Spleen (tissue), 11 donors: ENCODE measurements around the gene TCHHL1. TPM values are rescaled to one million over a fixed set of nuclear protein-coding genes. Genes with fewer than 3 reads are reported as not detected.

Experiments
- DNase-seq: peaks from one replicate; pipeline ENCODE4 v3.0.0-alpha.2; 2020
- H3K27ac ChIP-seq, 8 donors: fragments of 200-600 bp; sonication (generic) in 7 of 8; 1 replicate in 4 of 8; 2 replicates in 4 of 8; pipeline versions ENCODE4 v1.5.0 to v1.8.0; 2016 to 2021; ENCODE audit warnings: inconsistent platforms in 4 of 8, mild to moderate bottlenecking in 4 of 8, moderate library complexity in 1 of 8
- H3K27me3 ChIP-seq, 7 donors: fragments of 200-600 bp; sonication (generic) in 6 of 7; replicated peaks in 1 of 7; 1 replicate in 4 of 7; 2 replicates in 3 of 7; pipeline versions ENCODE4 v1.5.0 to v1.8.0; 2016 to 2021; ENCODE audit warnings: inconsistent platforms in 3 of 7, mild to moderate bottlenecking in 1 of 7
- H3K36me3 ChIP-seq, 6 donors: fragments of 200-600 bp; sonication (generic) in 5 of 6; 1 replicate in 4 of 6; 2 replicates in 2 of 6; pipeline versions ENCODE4 v1.5.0 to v1.8.0; 2016 to 2021; ENCODE audit warnings: inconsistent platforms in 2 of 6
- H3K4me1 ChIP-seq, 6 donors: fragments of 200-600 bp; sonication (generic) in 5 of 6; 1 replicate in 3 of 6; 2 replicates in 3 of 6; pipeline versions ENCODE4 v1.5.0 to v1.8.0; 2016 to 2021; ENCODE audit warnings: inconsistent platforms in 3 of 6
- H3K4me3 ChIP-seq, 8 donors: fragments of 200-600 bp; sonication (generic) in 7 of 8; 1 replicate in 4 of 8; 2 replicates in 4 of 8; pipeline versions ENCODE4 v1.5.0 to v1.8.0; 2016 to 2021; ENCODE audit warnings: inconsistent platforms in 4 of 8, mild to moderate bottlenecking in 4 of 8, moderate library complexity in 2 of 8
- H3K9me3 ChIP-seq, 8 donors: fragments of 200-600 bp; sonication (generic) in 7 of 8; 1 replicate in 4 of 8; 2 replicates in 4 of 8; pipeline versions ENCODE4 v1.5.0 to v1.8.0; 2016 to 2021; ENCODE audit warnings: inconsistent platforms in 4 of 8
- CTCF ChIP-seq, 11 experiments: fragments of 200-600 bp in 7 of 11; fragments of 450-650 bp in 4 of 11; sonication (generic) in 4 of 11; IDR thresholded peaks in 8 of 11; conservative IDR thresholded peaks in 3 of 11; 1 replicate in 7 of 11; 2 replicates in 4 of 11; pipeline versions ENCODE4 v1.4.0 to v1.8.0; 2016 to 2021; ENCODE audit warnings: antibody characterized with exemption in 11 of 11, inconsistent platforms in 4 of 11, mild to moderate bottlenecking in 1 of 11
- POLR2A ChIP-seq, 3 donors: fragments of 450-650 bp; IDR thresholded peaks; one replicate each; pipeline ENCODE4 v1.5.1; 2017; ENCODE audit warnings: antibody characterized with exemption in 3 of 3, mild to moderate bottlenecking in 1 of 3
- POLR2AphosphoS5 ChIP-seq, 3 donors: sonication (generic); formaldehyde crosslinking; IDR thresholded peaks; one replicate each; pipeline ENCODE4 v1.5.1; 2017; ENCODE audit warnings: antibody characterized with exemption in 3 of 3
- WGBS, 5 donors: extraction: QIAGEN DNeasy Blood & Tissue Kit in 3 of 5; methylation state at CpG; one replicate each; pipeline versions ENCODE4 v1.1.5 to v1.1.7; 2013 to 2018; 5-methylcytosine and 5-hydroxymethylcytosine counted together
- intact Hi-C: fragments of 100-400 bp; cut with DNase I; formaldehyde crosslinking; loops from one replicate; pipeline ENCODE4 v1.15.0; 2023; ENCODE audit warnings: low total_unique reads
- polyA plus RNA-seq, 3 donors: library from polyadenylated mRNA; stranded (reverse); fragments of 200-250 nt; gene quantifications; one replicate each; pipeline ENCODE4 v1.2.1, GENCODE V29; 2013
- total RNA-seq, 7 donors: library from RNA; depleted of rRNA in 3 of 7; stranded (reverse); fragments of >200 nt in 3 of 7; fragmentation: NEBNext Ultra II Directional in 4 of 7; extraction: Animal tissue kit (Norgen Biotek cat#: 25700) in 4 of 7; gene quantifications; one replicate each; pipeline versions ENCODE4 v1.1.0 to v1.2.1, GENCODE V29; 2016 to 2021
- donor health status: healthy with polysubstance abuse.
- donor health status: DM: no; HTN: no; CAD: no; lungs with moderate emphysema.
- donor health status: DM: no; HTN: no; CAD: no.
- donor health status: Bipolar disorder and iron deficiency.
- donor health status: healthy.
- donor health status: DM: no; HTN: no; CAD: no.
- donor health status: DM: yes; HTN: yes; CAD: no.

The TCHHL1 gene
- total and polyA plus RNA-seq, 10 donors = not detected

- H3K27me3 ChIP-seq = peaks cover 0 to 100% (median 82%) of the 10 kb centered on the region in 7 donors
- WGBS, 5 donors = 2 to 8% (median 2%) methylated on average over 50 to 53 of the region's 53 CpGs
- intact Hi-C loops = no loop called here
- DNase-seq = no peak
- TF ChIP-seq CTCF (IDR thresholded peaks at IDR 0.05 in 8 of 11, conservative IDR thresholded peaks at IDR 0.05 in 3 of 11) (no peak), POLR2AphosphoS5 (IDR thresholded peaks at IDR 0.05) (no peak), POLR2A (IDR thresholded peaks at IDR 0.05) (no peak)
- peaks cover 22 to 61% (median 51%) of the 10 kb centered on the region in 6 donors for H3K4me1 ChIP-seq
- no peaks in the 10 kb centered on the region for H3K36me3 ChIP-seq
- H3K9me3 ChIP-seq = peaks cover 0 to 20% (median 0%) of the 10 kb centered on the region in 8 donors
- peak overlapping the region in 7 of 8 donors; percentile 35 to 68 (median 47) for H3K4me3 ChIP-seq
- no peak overlapping the region for H3K27ac ChIP-seq
Measured at GRCh38 chr1:152112101-152112884, 23.4 kb upstream of the TCHHL1 start.

- Histone ChIP-seq H3K9me3 (peaks cover 0 to 22% (median 0%) of the 10 kb centered on the region in 8 donors), H3K27ac (no peak overlapping the region), H3K36me3 (no peaks in the 10 kb centered on the region), H3K27me3 (peaks cover 0 to 100% (median 90%) of the 10 kb centered on the region in 7 donors), H3K4me1 (peaks cover 22 to 62% (median 51%) of the 10 kb centered on the region in 6 donors), H3K4me3 (peak overlapping the region; percentile 5 to 68 (median 46))
- peak; percentile 58 for DNase-seq
- no peak for TF ChIP-seq POLR2AphosphoS5 (IDR thresholded peaks at IDR 0.05)
- no peak for TF ChIP-seq CTCF (IDR thresholded peaks at IDR 0.05 in 8 of 11, conservative IDR thresholded peaks at IDR 0.05 in 3 of 11)
- TF ChIP-seq POLR2A (IDR thresholded peaks at IDR 0.05) = no peak
- 0 to 2% (median 1%) methylated on average over 35 to 44 of the region's 44 CpGs for whole genome bisulfite sequencing, 5 donors
- intact Hi-C loops = no loop called here
Measured at GRCh38 chr1:152111515-152111968, 22.7 kb upstream of the TCHHL1 start.

- Histone ChIP-seq H3K9me3 (peaks cover 0 to 22% (median 0%) of the 10 kb centered on the region in 8 donors), H3K4me3 (peak overlapping the region; percentile 5 to 68 (median 46)), H3K27me3 (peaks cover 0 to 100% (median 90%) of the 10 kb centered on the region in 7 donors), H3K27ac (no peak overlapping the region), H3K36me3 (no peaks in the 10 kb centered on the region), H3K4me1 (peaks cover 22 to 62% (median 51%) of the 10 kb centered on the region in 6 donors)
- peak; percentile 78 for DNase-seq
- intact Hi-C loops = no loop called here
- WGBS, 5 donors = 1 to 2% (median 1%) methylated on average over 60 of the region's 60 CpGs
- TF ChIP-seq CTCF (IDR thresholded peaks at IDR 0.05 in 8 of 11, conservative IDR thresholded peaks at IDR 0.05 in 3 of 11) = no peak
- no peak for TF ChIP-seq POLR2AphosphoS5 (IDR thresholded peaks at IDR 0.05)
- TF ChIP-seq POLR2A (IDR thresholded peaks at IDR 0.05) = no peak
Measured at GRCh38 chr1:152110860-152111514, 22.1 kb upstream of the TCHHL1 start.
